HTERT RPE-1 (cell line): ENCODE measurements around the gene RHBDF2.

ENCODE experiments used
- in situ Hi-C: fragments of 300-500 bp; cut with MboI; formaldehyde crosslinking; loops from 4 replicates; pipeline ENCODE4 v1.14.3; 2020; ENCODE audit warnings: low sequenced_read_pairs

RHBDF2 gene

DNA sequence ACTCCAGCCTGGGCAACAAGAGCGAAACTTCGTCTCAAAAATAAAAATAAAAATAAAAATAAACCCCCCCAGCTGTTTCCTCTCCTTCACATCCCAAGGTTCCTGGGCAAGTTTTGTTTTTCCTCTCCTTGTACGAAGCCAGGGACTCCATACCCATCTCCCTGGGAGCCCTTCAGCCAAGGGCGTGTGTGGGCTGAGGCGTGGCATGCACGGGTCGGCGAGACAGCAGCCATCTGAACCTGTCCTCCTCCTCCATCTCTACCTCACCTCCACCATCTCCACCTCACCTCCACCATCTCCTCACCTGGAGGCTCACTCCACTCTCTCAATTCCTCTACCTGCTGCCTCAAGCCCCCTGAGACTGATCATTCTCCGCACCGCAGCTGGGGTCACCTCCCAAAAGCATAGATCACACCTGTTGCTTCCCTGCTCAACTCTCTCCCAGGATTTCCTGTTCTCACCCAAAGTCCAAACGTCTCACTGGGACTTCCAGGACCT is 16.9 kb downstream of the RHBDF2 start:
- in situ Hi-C loops: no loop called here

DNA sequence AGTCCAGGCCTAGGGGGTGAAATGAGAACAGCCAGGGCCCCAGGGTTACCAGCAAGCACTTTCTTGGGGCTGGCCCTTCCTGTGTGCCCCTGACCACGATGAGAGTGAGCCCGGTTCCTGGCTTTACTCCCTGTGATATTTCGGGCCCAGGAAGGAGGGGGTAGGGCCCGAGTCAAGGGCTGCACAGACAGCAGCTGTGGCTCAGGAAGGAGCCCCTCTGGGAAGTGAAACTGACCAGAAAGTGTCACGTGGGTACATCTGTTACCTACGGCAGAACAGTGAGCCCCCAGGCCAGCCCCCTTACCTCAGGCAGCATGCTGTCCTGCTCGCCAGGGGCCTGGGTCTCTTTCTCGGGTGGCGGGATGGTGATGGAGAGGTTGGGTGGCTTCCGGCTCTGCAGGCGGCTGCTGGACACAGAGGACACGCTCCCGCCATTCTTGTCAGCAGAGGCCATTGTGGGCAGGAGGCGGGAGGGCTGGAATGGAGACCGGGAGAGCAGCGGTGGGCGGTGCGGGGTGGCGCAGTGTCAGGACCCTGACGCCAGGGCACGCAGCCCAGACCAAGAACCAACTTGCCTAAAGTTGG is 20.1 kb downstream of the RHBDF2 start:
- in situ Hi-C loops: no loop called here

DNA sequence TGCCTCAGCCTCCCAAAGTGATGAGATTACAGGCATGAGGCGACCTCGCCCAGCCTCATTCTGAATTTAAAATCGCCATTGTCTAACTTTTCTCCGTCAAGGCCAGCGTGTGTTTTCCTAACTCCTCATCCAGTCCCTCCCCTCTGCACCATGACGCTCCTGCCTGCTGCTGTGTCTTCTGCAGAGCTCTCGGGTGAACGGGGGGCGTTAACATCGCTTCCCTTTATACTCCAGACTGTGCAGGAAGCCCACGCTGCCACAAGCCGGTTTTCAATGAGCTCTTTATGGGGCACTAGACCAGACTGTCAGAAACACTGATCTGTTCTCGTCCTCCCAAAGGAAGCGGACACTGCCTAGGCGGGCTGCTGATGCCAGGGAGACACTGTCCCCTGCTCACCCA is 20.6 kb downstream of the RHBDF2 start:
- in situ Hi-C loops: no loop called here

DNA sequence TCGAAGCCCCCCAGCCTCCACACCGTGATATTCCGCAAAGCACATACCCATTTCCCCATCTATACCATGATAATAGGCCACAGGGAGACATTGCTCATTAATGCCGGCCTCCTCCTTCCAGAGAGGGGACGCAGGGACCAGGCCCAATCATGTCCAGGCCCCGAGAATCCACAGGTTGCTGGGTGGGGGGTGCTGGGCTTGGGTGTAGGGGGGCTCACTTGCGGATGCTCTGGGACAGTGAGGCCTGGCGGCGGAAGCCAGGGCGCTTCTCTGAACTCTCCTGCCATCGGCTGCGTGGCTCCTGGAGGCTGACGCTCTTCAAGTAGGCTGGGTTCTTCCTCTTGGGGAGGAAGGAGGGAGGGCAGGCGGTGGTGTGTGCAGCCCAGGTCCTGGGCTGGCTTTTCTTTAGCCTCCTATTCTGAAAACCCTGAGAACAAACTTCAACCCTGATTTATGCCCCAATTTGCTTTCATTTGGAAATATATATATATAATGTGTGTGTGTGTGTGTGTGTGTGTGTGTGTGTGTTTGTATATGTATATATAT is 21.6 kb downstream of the RHBDF2 start:
- in situ Hi-C loops: no loop called here

DNA sequence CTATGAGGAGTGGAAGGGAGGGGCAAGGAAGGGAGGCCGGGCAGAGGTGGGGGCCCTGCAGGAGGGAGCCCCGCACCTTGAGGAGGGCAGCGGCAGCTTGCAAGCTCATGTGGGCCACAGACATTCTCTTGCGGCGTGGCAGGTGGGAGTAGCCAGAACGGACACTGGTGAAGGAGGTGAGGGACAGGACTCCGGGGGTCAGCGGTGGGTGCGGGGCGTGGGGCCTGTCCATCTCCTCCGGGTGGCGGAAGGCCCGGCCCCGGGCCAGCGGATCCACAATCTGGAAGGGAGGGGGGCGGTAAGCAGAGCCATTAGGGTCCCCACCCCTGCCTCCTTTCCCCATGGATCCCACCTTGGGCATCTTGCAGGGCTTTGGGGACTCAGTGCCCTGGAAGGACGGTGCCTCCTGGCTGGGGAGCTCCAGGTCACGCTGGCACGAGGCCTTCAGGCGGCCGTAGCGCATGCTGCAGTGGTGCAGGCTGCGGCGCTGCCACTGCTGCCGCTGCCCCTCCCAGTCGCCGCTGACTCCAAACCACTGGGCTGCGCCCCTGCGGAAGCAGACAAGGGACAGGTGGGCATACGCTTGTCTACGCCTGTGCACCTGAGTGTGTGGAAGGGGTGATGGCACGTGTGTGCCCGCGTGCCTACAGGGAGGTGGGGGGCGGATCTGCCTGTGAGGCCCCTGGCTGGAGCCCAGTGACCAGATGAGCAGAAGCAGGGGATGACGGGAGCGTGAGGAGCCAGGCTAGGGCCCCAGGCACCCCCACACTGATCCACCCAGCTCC is 22.3 kb downstream of the RHBDF2 start:
- in situ Hi-C loops: no loop called here

DNA sequence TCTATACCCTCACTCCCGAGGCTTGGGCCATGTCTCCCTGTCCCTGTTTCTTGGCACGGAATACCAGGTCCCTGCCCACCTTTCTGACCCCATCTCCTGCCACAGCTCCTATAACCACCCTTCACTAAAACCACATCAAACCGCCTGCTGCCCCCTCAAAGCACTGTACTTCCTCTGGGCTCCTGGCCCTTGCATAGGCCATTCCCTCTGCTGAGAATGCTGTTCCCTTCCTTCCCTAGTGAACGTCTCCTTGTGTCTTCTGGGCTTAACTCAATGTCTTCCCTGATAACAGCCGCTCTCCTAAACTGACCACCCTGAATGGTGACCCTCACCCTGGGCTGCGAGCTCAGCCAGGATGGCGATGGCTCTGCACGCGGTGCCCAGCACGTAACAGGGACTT is 23.1 kb downstream of the RHBDF2 start:
- in situ Hi-C loops: no loop called here

DNA sequence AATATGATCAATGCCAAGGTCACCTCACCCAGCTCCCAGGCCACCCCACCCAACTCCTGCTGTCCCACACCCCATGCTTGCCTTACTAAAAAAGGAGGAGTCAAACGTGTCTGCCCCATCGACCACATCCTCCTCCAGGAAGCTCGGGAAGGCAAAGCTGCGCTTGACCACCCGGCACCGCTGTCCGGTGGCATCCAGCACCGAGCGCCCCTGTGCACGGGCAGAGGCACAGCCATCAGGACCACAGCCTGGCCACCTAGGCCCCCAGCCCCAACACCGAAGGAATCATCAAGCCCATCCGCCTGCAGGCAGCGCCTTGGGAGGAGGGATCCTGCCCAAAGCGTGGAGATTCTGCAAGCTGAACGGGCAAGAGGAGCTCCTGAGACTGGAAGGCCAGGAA is 23.6 kb downstream of the RHBDF2 start:
- in situ Hi-C loops: no loop called here

DNA sequence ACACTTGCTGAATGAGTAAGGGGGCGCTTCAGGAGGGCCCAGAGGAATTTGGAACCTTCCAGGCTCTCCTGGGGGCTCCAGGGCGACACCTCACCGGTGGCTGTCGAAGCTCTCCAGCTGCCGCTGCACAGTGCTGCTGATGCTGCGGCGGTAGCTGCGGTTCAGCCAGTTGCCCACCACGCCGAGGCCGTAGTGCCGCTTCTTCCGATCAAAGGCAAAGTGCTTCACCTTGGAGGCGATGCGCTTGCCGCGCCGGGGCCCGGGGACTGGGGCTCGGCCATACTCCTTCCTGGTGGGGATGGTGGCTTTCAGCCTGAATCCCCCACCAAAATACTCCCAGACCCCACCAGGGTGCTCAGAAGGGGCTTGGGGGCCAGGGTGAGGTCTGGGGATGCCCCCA is 24.5 kb downstream of the RHBDF2 start:
- in situ Hi-C loops: no loop called here

DNA sequence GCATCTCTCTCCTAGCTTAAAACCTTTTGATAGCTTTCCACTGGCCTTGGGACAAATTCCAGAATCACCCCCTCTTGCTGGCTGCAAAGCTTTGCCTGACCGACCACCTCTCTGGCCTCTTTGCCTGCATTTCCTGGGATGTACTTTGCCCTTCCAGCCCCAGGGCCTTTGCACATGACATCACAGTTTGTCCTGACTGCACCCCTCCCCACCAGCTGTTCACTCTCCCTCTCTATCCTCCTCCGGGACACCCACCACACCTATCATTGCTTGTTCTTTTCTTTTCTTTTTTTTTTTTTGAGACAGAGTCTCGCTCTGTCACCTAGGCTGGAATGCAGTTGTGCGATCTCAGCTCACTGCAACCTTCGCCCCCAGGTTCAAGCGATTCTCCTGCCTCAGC is 25.9 kb downstream of the RHBDF2 start:
- in situ Hi-C loops: no loop called here

DNA sequence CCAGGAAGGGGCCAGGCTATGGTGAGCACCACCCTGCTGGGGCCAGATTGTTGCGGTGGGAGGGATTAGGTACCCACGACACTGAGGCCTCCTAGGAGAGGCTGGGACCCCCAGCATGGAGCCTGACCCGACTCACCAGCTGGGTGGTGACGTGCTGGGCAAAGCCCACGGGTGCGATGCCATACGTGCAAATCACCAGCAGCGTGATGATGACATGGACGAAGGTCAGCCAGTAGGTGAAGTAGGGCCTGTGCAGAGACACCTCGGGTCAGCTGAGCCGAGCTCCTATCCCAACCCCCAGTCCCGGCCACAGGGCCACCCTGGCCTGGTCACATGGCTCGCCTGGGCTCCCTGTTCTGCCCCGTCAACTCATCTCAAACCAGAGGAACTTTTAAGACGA is 26.3 kb downstream of the RHBDF2 start:
- in situ Hi-C loops: no loop called here

DNA sequence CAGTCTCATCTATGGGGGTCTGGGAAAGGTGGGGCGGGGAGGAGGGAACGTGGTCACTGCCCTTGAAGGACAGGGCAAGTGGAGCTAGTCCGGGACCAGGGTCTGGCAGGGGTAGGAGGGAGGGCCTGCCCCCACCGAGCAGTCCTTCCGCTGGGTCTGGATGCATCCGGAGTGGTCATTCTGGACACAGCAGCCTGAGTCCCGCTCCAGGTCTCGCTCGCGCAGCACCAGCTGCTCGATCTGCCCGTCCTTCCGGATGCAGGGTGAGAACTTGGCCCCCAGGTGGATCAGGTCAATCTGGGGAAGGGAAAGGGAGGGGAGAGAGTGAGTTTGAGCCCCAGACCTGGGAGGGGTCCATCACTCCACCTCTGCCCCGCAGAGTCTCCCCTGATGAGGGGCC is 27.0 kb downstream of the RHBDF2 start:
- in situ Hi-C loops: no loop called here

DNA sequence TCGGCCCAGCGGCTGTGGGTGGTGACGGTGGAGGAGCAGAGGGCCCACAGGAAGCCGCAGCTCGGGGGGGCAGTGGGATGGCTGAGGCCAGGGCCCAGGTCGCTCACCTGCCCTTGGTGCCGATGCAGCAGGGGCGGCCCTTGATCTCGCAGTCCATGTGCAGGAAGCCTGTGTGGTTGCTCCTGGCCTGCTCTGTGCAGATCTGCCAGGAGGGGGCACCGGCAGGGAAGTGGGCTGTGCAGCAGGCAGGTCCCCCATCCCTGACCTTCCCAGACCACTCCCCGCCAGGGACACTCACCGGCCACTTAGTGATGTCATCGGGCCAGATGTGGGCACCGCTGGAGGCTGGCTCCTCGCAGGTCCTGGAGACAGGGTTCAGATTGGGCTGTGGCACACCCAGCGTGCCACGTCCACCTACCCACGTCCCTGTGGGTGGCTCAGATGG is 27.7 kb downstream of the RHBDF2 start:
- in situ Hi-C loops: no loop called here

DNA sequence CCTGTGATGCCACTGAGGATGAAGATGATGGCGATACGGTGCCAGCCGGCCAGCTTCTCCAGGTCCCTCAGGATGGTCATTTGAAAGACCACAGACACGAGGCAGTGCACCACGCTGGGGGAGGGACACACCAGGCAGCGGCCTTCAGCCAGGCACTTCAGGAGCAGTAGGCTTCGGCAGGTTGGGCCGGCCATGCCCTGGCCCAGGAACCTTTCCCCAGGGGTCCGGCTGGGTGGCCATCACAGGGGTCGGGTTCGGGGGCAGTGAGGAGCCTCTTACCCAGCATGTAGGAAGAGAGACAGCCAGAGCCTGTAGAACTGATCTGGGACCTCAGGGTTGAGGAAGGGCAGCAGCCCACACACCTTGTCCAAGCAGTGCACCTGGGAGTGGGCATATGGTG is 28.5 kb downstream of the RHBDF2 start:
- in situ Hi-C loops: no loop called here

DNA sequence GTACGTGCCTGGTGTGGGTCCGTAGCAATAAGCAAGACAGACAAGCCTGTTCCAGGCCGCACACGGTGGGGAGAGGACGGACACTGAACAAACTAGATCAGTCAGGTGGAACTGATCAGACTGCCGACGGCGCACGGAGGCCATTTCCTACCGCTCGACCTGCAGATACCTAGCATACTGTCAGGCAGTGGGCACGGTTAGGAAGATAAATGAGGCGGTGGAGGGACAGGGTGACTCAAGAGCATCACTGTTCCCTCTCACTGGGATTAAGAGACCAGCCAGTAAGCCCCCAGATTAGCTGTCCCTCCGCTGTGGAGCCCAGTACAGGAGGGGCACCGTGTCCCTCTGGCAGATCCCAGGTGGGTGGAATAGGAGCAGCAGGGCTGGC is 29.0 kb downstream of the RHBDF2 start:
- in situ Hi-C loops: no loop called here

DNA sequence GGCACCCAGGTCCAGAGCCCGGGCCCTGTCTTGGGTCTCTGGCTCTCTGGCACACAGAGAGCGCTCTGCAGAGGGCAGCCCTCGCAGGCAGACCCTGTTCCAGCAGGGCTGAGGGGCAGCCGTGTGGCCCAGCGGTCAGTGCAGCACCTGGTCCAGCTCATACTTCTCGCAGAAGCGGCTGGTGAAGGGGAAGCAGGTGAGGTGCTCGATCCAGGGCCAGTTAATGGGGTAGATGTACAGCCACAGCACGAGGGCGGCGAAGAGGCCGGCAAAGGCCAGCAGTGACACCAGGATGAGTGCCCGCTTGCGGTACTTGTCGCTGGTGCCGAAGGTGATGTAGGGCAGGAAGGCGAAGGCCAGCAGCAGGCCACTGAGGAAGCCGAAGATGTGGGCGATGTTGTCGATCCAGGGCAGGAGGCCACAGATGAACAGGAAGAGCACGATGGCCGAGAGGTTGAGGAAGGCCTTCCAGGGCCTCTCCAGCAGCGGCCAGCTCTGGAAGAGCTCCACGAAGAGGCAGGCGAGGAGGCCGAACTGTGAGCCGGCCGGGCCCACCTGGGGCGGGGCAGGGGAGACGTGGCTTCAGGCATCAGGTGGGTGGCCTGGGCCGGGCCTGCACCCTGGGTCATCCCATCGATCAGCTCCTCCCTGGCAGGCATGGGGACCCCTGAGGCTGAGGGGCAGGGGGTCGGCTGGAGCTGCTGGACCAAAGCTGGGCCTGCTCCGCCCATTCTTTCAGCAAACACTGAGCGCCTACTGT is 29.5 kb downstream of the RHBDF2 start:
- in situ Hi-C loops: no loop called here

DNA sequence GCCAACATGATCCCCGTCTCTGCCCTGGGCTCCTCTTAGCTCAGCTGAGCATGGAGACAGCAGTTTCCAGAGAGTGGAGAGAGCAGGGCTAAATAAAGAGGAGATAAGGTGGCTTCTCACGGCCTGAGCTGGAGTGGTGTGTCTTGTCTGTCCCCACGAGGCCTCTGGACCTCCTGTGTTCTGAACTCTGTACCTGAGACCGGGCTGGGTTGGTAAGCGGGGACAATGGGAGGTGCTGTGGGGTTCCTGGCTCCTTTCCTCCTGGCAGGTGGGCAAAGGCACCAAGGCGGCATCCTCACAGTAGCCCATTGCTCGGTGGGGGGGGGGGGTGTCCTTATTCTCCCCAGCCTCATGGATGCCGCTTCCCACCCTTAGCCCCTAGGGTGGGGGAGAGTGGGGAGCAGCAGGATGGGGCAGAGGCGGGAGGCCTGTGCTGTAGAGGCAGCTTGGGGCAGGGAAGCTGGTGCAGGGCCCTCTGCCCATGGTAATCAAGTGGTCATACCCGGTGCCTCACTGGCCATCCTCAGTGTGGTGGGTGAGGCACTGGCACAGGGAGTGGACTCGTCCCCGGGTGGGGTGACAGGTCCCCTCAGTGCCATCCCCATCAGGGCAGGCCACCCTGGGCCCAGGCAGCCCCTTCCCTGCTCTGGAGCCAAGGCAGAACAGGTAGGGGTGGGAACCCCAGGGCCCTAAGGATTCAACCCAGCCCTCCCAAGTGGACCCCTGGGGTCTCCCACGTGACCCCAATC is 31.1 kb downstream of the RHBDF2 start:
- in situ Hi-C loops: no loop called here

DNA sequence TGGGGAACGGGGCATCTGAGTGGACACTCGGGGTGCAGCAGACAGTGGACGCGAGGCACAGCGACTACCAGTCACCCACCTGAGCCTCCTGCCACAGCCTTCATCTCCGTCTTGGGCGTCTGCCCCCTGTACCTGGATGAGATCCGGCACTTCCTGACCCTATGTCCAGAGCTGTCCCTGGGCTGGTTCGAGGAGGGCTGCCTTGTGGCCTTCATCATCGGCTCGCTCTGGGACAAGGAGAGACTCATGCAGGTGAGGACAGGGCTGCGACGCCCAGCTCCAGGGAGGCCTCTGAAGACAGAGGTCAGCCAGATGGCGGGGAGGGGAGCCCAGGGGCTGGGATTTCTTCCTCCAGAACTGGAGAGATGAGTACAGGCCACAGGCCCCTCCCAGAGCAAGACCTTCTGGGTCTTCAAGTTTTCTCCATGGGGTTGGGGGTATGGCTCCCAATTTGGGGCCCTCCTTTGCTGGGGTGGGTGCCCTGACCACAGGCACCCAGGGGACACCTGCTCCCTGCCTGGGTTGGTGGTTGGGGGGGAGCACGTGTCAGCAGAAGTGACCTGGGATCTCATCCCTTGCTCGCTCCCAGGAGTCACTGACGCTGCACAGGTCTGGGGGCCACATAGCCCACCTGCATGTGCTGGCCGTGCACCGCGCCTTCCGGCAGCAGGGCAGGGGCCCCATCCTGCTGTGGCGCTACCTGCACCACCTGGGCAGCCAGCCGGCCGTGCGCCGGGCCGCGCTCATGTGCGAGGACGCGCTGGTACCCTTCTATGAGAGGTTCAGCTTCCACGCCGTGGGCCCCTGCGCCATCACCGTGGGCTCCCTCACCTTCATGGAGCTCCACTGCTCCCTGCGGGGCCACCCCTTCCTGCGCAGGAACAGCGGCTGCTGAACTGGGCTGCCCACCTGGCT is 31.9 kb downstream of the RHBDF2 start:
- in situ Hi-C loops: no loop called here

DNA sequence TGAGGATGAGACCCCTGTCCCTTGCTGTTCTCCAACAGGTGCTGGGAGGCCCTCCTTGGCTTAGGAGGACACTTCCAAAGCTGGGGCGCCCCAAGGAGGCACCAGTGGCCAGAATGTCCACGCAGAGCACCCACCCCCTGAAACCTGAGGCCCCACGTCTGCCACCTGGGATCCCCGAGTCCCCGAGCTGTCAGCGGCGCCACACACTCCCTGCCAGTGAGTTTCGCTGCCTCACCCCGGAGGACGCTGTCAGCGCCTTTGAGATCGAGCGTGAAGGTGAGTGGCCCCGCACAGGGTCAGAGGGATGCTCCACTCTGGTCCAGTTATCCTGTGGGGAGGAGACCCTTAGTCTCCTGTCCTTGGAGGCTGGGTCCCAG is 32.6 kb downstream of the RHBDF2 start:
- in situ Hi-C loops: no loop called here

DNA sequence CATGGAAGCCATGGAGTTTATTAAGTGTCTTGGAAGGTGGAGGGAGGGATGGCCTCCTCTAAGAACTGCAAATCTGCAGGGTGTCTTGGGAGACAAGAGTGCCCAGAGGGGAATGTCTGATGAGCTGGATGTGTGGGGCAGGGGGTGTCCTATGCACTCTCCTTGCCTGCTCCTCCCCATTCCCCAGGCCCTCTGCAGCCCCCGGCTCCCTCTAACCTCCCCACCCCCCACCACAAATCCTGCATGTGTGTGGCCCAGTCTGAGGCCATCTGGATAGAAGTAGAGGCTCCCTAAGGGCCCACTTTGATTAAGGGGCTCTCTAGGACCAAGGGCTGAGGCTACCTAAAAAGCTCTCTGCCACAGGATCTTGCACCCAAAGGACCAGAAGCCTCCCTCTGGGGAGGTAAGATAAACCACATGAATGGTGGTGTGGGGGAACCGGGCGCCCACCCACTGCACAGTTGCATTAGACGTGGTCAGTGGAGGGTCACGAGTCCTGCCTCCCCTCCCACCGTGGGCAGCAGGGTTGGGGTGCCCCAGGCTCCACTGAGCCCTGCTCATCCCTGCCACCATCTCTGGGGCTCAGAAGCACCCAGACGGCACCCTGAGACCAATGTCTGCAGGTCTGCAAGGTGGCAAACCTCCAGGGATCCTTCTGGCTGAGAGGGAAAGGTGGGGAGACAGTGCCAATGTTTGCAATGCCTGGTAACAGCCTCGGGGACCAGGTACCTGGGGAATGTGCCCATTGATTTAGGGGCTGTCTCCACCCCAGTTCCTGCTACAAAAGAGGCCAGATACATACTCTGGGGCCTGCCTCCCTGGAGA is 33.2 kb downstream of the RHBDF2 start:
- in situ Hi-C loops: no loop called here
